ENCODE results near the gene HGFAC. TPM values are rescaled to one million over a fixed set of nuclear protein-coding genes. Genes with fewer than 3 reads are reported as not detected.

HGFAC gene
- total RNA-seq, 1 donor from 2014 or later, result not detected

- Histone ChIP-seq H3K36me3 (ENCODE audit: control insufficient read depth, insufficient read depth, low read length) (peaks cover 65% of the 10 kb centered on the region), H3K4me3 (ENCODE audit: low read depth, low read length) (no peak overlapping the region), H3K27me3 (ENCODE audit: control insufficient read depth, insufficient read depth, low read length) (no peaks in the 10 kb centered on the region)
- FAIRE-seq (no peak), DNase-seq (ENCODE audit: low read depth) (no peak)
- no peak for TF ChIP-seq CTCF (IDR thresholded peaks at IDR 0.05; ENCODE audit: insufficient read depth, low read length, severe bottlenecking)
These were observed 20.8 kb upstream of the HGFAC start for GRCh38 chr4:3420956-3421355.

- Histone ChIP-seq H3K27me3 (ENCODE audit: control insufficient read depth, insufficient read depth, low read length) (no peaks in the 10 kb centered on the region), H3K4me3 (ENCODE audit: low read depth, low read length) (no peak overlapping the region), H3K36me3 (ENCODE audit: control insufficient read depth, insufficient read depth, low read length) (peaks cover 62% of the 10 kb centered on the region)
- DNase-seq (ENCODE audit: low read depth) (no peak), FAIRE-seq (no peak)
- no peak for TF ChIP-seq CTCF (IDR thresholded peaks at IDR 0.05; ENCODE audit: insufficient read depth, low read length, severe bottlenecking)
These were observed 20.3 kb upstream of the HGFAC start for GRCh38 chr4:3421470-3421869.

DNA sequence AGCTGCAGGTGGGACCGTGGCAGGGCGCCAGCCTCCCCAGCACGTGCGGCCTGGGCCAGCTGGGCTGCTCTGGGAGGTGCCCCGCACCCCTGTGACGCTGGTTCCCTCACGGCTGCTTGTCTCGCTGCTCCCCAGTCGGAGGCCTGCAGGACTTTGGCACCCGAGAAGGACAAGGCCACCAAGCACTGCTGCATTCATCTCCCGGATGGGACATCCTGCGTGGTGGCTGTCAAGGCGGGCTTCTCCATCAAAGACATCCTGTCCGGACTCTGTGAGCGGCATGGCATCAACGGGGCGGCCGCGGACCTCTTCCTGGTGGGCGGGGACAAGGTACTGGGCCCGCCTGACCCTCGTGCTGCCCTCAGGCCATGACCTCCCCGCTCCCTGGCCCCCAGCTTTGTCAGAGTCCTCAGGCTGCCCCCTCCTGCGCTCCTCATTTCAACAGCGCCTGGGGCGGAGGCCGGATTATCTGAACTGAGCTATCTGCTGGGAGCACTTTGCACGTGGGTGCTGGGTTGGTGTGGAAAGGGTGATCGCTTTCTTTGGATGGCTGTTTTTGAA lies 19.4 kb upstream of the HGFAC start:
- H3K27me3 ChIP-seq (ENCODE audit: control insufficient read depth, insufficient read depth, low read length), result no peaks in the 10 kb centered on the region
- FAIRE-seq (no peak), DNase-seq (ENCODE audit: low read depth) (no peak)
- H3K36me3 ChIP-seq (ENCODE audit: control insufficient read depth, insufficient read depth, low read length), result peaks cover 61% of the 10 kb centered on the region
- TF ChIP-seq CTCF (IDR thresholded peaks at IDR 0.05; ENCODE audit: insufficient read depth, low read length, severe bottlenecking), result no peak
- H3K4me3 ChIP-seq (ENCODE audit: low read depth, low read length), result no peak overlapping the region

DNA sequence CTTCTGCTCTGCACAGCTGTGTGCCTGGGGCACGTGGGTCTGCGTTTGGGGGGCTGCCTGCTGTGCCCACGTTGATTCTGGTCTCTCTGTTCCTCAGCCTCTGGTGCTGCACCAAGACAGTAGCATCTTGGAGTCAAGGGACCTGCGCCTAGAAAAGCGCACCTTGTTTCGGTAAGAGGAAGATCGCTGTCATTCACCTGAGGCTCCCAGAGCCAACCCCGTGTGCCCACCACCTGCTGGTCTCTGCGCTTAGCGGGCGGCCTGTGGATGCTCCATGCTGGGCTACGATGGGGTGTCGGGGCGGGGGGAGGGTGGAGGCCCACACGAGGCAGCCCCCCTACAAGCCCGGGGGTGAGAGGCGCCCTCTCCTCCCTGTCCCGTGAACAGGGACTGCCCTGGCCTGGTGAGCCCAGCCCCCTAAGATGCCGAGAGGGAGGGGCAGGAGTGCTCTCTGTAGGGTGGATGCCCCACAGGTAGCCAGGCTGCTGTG lies 18.9 kb upstream of the HGFAC start:
- H3K27me3 ChIP-seq (ENCODE audit: control insufficient read depth, insufficient read depth, low read length), result no peaks in the 10 kb centered on the region
- no peak for FAIRE-seq
- H3K36me3 ChIP-seq (ENCODE audit: control insufficient read depth, insufficient read depth, low read length), result peaks cover 56% of the 10 kb centered on the region
- TF ChIP-seq CTCF (IDR thresholded peaks at IDR 0.05; ENCODE audit: insufficient read depth, low read length, severe bottlenecking), result no peak
- DNase-seq (ENCODE audit: low read depth), result no peak
- no peak overlapping the region for H3K4me3 ChIP-seq (ENCODE audit: low read depth, low read length)

GRCh38 chr4:3423406-3423805 lies 18.4 kb upstream of the HGFAC start:
- H3K27me3 ChIP-seq (ENCODE audit: control insufficient read depth, insufficient read depth, low read length), result no peaks in the 10 kb centered on the region
- no peak for TF ChIP-seq CTCF (IDR thresholded peaks at IDR 0.05; ENCODE audit: insufficient read depth, low read length, severe bottlenecking)
- no peak overlapping the region for H3K4me3 ChIP-seq (ENCODE audit: low read depth, low read length)
- peaks cover 51% of the 10 kb centered on the region for H3K36me3 ChIP-seq (ENCODE audit: control insufficient read depth, insufficient read depth, low read length)
- DNase-seq (ENCODE audit: low read depth), result no peak
- FAIRE-seq, result no peak

DNA sequence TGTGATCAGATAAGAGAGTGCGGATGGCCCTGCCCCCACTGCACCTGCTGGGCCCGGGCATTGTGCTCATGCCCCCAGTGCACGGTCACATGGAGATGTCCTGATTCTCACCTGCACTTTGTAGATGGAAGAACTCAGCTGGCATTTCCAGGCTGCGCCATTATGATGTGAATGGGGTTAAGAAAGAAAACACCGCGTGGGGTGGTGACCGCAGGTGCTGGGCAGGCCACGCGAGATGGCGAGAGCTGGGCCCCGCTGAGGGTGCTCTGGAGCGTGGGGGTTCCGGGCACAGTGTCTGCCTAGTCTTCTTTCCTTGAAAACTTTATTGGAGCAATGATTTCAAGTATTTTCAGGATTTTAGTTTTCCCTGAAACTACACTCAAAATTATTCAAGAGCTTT lies 17.8 kb upstream of the HGFAC start:
- Histone ChIP-seq H3K4me3 (ENCODE audit: low read depth, low read length) (no peak overlapping the region), H3K27me3 (ENCODE audit: control insufficient read depth, insufficient read depth, low read length) (no peaks in the 10 kb centered on the region), H3K36me3 (ENCODE audit: control insufficient read depth, insufficient read depth, low read length) (peaks cover 51% of the 10 kb centered on the region)
- FAIRE-seq, result no peak
- no peak for TF ChIP-seq CTCF (IDR thresholded peaks at IDR 0.05; ENCODE audit: insufficient read depth, low read length, severe bottlenecking)
- DNase-seq (ENCODE audit: low read depth), result no peak
